Measurements from ENCODE around the gene PRF1. TPM values are rescaled to one million over a fixed set of nuclear protein-coding genes. Genes with fewer than 3 reads are reported as not detected.

PRF1 gene
- total RNA-seq, 1 donor from 2014 or later = not detected

DNA sequence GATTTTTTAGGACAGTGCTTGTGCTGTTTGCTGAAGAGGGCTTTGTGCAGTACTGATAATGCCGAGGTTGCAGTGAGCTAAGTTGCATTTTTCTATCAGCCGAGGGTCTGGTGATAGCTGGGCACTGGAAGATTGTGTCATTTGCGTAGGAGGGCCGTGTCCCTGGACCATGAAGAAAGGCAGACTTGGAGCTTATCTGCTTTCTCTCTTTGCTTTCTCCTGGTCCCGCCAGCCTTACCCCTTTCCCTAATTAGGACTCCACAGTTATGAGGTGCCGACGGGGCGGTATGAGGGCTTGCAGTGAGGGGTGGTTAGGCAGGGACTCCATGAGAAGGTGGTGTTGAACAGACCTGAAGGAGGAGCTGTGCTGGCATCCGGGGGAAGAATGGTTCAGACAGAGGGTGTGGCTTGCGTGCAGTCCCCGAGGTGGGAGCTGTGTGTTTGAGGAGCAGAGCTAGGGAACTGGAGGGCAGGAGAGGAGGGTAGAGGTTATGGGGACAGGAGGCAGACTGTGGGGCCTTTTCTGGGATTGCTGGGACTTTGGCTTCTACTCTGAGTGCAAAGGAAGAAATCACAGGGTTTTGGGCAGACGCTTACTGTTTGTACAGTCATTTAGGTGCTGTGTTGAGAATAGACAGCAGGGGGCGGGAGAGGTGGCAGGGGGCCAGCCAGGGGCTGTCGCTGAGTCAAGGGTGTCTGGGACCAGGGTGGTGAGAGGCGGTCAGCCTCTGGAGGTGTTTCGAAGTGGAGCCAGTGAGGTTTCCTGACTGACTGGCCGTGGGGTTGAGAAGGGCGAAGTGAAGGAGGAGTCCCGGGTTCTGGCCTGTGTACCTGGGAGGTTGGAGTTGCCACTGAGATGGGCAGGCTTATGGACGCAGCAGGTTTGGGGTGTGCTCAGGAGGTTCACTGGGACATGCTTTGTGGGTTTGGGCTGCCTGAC is 43.4 kb downstream of the PRF1 start:
- DNase-seq (ENCODE audit: extremely low spot score, unreplicated experiment) = no peak
- Mint-ChIP-seq H3K4me3 (ENCODE audit: unreplicated experiment) (no peak overlapping the region), H3K27me3 (ENCODE audit: unreplicated experiment) (no peaks in the 10 kb centered on the region), H3K9me3 (ENCODE audit: unreplicated experiment) (no peaks in the 10 kb centered on the region), H3K4me1 (ENCODE audit: unreplicated experiment) (peaks cover 7% of the 10 kb centered on the region), H3K36me3 (ENCODE audit: unreplicated experiment) (no peaks in the 10 kb centered on the region), H3K27ac (ENCODE audit: unreplicated experiment) (no peak overlapping the region)
- TF ChIP-seq, protein P1, sequence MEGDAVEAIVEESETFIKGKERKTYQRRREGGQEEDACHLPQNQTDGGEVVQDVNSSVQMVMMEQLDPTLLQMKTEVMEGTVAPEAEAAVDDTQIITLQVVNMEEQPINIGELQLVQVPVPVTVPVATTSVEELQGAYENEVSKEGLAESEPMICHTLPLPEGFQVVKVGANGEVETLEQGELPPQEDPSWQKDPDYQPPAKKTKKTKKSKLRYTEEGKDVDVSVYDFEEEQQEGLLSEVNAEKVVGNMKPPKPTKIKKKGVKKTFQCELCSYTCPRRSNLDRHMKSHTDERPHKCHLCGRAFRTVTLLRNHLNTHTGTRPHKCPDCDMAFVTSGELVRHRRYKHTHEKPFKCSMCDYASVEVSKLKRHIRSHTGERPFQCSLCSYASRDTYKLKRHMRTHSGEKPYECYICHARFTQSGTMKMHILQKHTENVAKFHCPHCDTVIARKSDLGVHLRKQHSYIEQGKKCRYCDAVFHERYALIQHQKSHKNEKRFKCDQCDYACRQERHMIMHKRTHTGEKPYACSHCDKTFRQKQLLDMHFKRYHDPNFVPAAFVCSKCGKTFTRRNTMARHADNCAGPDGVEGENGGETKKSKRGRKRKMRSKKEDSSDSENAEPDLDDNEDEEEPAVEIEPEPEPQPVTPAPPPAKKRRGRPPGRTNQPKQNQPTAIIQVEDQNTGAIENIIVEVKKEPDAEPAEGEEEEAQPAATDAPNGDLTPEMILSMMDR (IDR thresholded peaks at IDR 0.05) = peak; percentile 51

DNA sequence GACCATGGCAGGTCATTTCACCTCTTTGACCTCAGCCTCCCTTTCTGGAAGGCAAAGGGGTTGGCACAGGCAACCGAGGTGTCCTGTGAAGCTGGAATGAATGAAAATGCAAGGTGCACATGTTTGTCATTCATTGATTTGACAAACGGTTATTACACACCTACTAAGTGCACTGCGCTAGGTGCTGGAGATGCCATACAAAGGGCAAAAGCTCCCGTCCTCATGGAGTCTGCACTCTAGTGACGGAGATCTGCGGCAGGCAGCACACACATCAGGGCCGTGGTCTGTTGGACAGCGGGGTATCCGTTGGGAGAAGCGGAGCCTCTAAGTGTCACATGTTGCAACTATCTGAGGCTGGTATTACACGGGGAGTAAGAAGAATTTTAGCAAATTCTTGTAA is 44.2 kb downstream of the PRF1 start:
- no peaks in the 10 kb centered on the region for H3K9me3 Mint-ChIP-seq (ENCODE audit: unreplicated experiment)
- H3K27ac Mint-ChIP-seq (ENCODE audit: unreplicated experiment) = no peak overlapping the region
- H3K4me3 Mint-ChIP-seq (ENCODE audit: unreplicated experiment) = no peak overlapping the region
- peaks cover 7% of the 10 kb centered on the region for H3K4me1 Mint-ChIP-seq (ENCODE audit: unreplicated experiment)
- TF ChIP-seq, protein P1 (IDR thresholded peaks at IDR 0.05) = no peak
- H3K27me3 Mint-ChIP-seq (ENCODE audit: unreplicated experiment) = no peaks in the 10 kb centered on the region
- H3K36me3 Mint-ChIP-seq (ENCODE audit: unreplicated experiment) = no peaks in the 10 kb centered on the region
- DNase-seq (ENCODE audit: extremely low spot score, unreplicated experiment) = no peak

DNA sequence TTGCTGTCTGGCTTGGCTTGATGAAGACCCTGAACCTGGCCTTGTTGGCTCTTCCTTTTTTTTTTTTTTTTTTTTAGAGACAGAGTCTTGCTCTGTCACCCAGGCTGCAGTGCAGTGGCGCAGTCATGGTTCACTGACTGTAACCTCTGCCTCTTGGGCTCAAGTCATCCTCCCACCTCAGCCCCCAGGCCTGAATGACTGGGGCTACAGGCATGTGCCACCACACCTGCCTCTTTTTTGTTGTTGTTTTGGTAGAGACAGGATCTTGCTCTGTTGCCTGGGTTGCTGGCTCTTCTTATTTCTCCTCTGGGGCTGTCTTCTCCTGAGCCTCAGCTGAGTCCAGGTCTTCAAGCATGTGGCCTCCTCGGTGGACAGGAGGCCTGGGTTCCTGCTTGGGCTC is 44.7 kb downstream of the PRF1 start:
- Mint-ChIP-seq H3K36me3 (ENCODE audit: unreplicated experiment) (no peaks in the 10 kb centered on the region), H3K4me3 (ENCODE audit: unreplicated experiment) (no peak overlapping the region), H3K27me3 (ENCODE audit: unreplicated experiment) (no peaks in the 10 kb centered on the region), H3K4me1 (ENCODE audit: unreplicated experiment) (peaks cover 10% of the 10 kb centered on the region), H3K9me3 (ENCODE audit: unreplicated experiment) (no peaks in the 10 kb centered on the region), H3K27ac (ENCODE audit: unreplicated experiment) (no peak overlapping the region)
- TF ChIP-seq, protein P1 (IDR thresholded peaks at IDR 0.05) = no peak
- no peak for DNase-seq (ENCODE audit: extremely low spot score, unreplicated experiment)

DNA sequence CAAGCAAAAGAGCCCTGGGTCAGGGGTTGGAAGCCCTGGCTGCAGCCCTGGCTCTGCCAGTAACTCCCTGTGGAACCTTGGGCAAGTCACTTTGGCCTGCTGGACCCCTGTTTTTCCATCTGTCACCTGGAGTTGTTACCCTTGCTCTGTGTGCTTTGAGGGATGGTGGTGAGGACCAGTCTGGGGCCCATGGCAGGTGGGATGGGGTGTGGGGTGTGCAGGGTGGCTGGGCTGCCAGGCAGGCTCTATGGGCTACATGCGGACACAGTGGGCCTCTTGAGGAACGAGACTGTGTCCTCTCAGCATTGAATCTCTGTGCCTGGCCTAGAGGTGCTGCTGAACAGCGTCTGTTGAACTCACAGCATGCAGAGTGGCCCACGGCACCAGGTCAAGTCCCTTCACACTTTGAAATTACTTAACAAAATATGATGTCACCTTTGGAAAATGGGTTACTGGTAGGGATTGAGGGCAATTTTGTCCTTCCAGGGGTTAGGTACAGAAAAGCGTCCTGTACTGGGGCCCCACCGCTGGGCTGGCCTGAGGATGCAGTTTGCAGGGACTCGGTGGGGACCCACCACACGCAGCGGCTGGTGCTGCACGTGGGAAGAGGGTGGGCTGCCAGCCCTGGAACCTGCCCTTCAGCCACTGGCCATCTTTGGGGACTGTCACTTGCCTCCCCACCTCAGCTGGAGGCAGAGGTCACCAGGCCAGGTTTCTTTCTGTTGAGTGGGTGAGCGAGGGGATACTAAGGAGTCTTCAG is 45.3 kb downstream of the PRF1 start:
- TF ChIP-seq, protein P1 (IDR thresholded peaks at IDR 0.05) = no peak
- no peak for DNase-seq (ENCODE audit: extremely low spot score, unreplicated experiment)
- no peak overlapping the region for H3K4me3 Mint-ChIP-seq (ENCODE audit: unreplicated experiment)
- H3K27me3 Mint-ChIP-seq (ENCODE audit: unreplicated experiment) = no peaks in the 10 kb centered on the region
- no peaks in the 10 kb centered on the region for H3K36me3 Mint-ChIP-seq (ENCODE audit: unreplicated experiment)
- H3K27ac Mint-ChIP-seq (ENCODE audit: unreplicated experiment) = no peak overlapping the region
- H3K4me1 Mint-ChIP-seq (ENCODE audit: unreplicated experiment) = peaks cover 16% of the 10 kb centered on the region
- no peaks in the 10 kb centered on the region for H3K9me3 Mint-ChIP-seq (ENCODE audit: unreplicated experiment)

GRCh38 chr10:70555371-70555770 is 47.2 kb downstream of the PRF1 start:
- Mint-ChIP-seq H3K9me3 (ENCODE audit: unreplicated experiment) (no peaks in the 10 kb centered on the region), H3K4me3 (ENCODE audit: unreplicated experiment) (no peak overlapping the region), H3K4me1 (ENCODE audit: unreplicated experiment) (peaks cover 29% of the 10 kb centered on the region), H3K27ac (ENCODE audit: unreplicated experiment) (no peak overlapping the region), H3K27me3 (ENCODE audit: unreplicated experiment) (no peaks in the 10 kb centered on the region), H3K36me3 (ENCODE audit: unreplicated experiment) (no peaks in the 10 kb centered on the region)
- TF ChIP-seq, protein P1 (IDR thresholded peaks at IDR 0.05) = no peak
- DNase-seq (ENCODE audit: extremely low spot score, unreplicated experiment) = no peak
